DOHH2 (cell line): ENCODE data around the gene ETV4.

Experiments used
- EZH2phosphoT487 ChIP-seq: fragments of 200-600 bp; sonication (generic); IDR thresholded peaks from 2 replicates; pipeline ENCODE4 v1.6.1; 2017; ENCODE audit warnings: borderline replicate concordance, mild to moderate bottlenecking, antibody characterized with exemption, low read length, moderate library complexity, mixed read lengths
- TF ChIP-seq, protein P1 (sequence below): fragments of 200-600 bp; sonication (generic); IDR thresholded peaks from one replicate; pipeline ENCODE4 v1.5.1; 2014; ENCODE audit warnings: antibody characterized with exemption, mild to moderate bottlenecking, low read depth, low read length; ENCODE audit not compliant: poor library complexity, severe bottlenecking

DNA sequence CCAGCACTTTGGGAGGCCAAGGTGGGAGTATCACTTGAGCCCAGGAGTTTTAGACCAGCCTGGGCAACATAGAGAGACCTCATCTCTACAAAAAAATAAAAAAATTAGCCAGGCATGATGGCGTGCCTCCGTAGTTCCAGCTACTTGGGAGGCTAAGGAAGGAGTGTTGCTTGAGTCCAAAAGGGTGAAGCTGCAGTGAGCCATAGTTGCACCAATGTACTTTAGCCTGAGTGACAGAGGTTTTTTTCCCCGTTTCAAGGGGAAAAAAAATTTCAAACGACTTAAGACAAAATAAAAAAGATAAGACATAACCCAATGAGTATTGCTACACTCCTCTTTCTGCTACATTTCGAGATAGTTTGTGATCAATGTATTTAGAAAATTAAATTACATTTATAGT is 55.5 kb downstream of the ETV4 start:
- TF ChIP-seq, protein P1, sequence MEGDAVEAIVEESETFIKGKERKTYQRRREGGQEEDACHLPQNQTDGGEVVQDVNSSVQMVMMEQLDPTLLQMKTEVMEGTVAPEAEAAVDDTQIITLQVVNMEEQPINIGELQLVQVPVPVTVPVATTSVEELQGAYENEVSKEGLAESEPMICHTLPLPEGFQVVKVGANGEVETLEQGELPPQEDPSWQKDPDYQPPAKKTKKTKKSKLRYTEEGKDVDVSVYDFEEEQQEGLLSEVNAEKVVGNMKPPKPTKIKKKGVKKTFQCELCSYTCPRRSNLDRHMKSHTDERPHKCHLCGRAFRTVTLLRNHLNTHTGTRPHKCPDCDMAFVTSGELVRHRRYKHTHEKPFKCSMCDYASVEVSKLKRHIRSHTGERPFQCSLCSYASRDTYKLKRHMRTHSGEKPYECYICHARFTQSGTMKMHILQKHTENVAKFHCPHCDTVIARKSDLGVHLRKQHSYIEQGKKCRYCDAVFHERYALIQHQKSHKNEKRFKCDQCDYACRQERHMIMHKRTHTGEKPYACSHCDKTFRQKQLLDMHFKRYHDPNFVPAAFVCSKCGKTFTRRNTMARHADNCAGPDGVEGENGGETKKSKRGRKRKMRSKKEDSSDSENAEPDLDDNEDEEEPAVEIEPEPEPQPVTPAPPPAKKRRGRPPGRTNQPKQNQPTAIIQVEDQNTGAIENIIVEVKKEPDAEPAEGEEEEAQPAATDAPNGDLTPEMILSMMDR: no peak
- no peak for TF ChIP-seq EZH2phosphoT487
